ENCODE measurements around the gene KIAA0513.
"Not testable (repeated sequence)": the region's sequence is repeated elsewhere in the genome, so short reads cannot be mapped to it uniquely, and the experiment has no call there.

KIAA0513 gene

GRCh38 chr16:85029981-85030401, 2.4 kb downstream of the KIAA0513 start:
- no peak for DNase-seq (ENCODE audit: low read depth)

GRCh38 chr16:85031451-85031850, 3.9 kb downstream of the KIAA0513 start:
- DNase-seq (ENCODE audit: low read depth) = no peak

- DNase-seq (ENCODE audit: low read depth) = not testable (repeated sequence)
These were observed 4.6 kb downstream of the KIAA0513 start for GRCh38 chr16:85032187-85032586.

- DNase-seq (ENCODE audit: low read depth) = no peak
These were observed 5.6 kb downstream of the KIAA0513 start for GRCh38 chr16:85033171-85033570.

- no peak for DNase-seq (ENCODE audit: low read depth)
These were observed 7.2 kb downstream of the KIAA0513 start for GRCh38 chr16:85034591-85035433.

GRCh38 chr16:85036236-85037049, 8.8 kb downstream of the KIAA0513 start:
- DNase-seq (ENCODE audit: low read depth) = no peak

- no peak for DNase-seq (ENCODE audit: low read depth)
These were observed 9.4 kb downstream of the KIAA0513 start for GRCh38 chr16:85037050-85037410.

- DNase-seq (ENCODE audit: low read depth) = no peak
These were observed 10.1 kb downstream of the KIAA0513 start for GRCh38 chr16:85037721-85038120.

- DNase-seq (ENCODE audit: low read depth) = no peak
These were observed 13.1 kb downstream of the KIAA0513 start for GRCh38 chr16:85040685-85041084.

GRCh38 chr16:85041219-85042166, 13.9 kb downstream of the KIAA0513 start:
- DNase-seq (ENCODE audit: low read depth) = no peak

- no peak for DNase-seq (ENCODE audit: low read depth)
These were observed 14.6 kb downstream of the KIAA0513 start for GRCh38 chr16:85042167-85042526.

GRCh38 chr16:85042606-85043005, 15.0 kb downstream of the KIAA0513 start:
- DNase-seq (ENCODE audit: low read depth) = no peak

GRCh38 chr16:85045077-85045476, 17.5 kb downstream of the KIAA0513 start:
- DNase-seq (ENCODE audit: low read depth) = no peak

GRCh38 chr16:85045641-85046471, 18.3 kb downstream of the KIAA0513 start:
- DNase-seq (ENCODE audit: low read depth) = no peak

GRCh38 chr16:85046472-85046916, 18.9 kb downstream of the KIAA0513 start:
- DNase-seq (ENCODE audit: low read depth) = no peak

- DNase-seq (ENCODE audit: low read depth) = no peak
These were observed 19.6 kb downstream of the KIAA0513 start for GRCh38 chr16:85046931-85047866.

- no peak for DNase-seq (ENCODE audit: low read depth)
These were observed 20.4 kb downstream of the KIAA0513 start for GRCh38 chr16:85047867-85048455.

- no peak for DNase-seq (ENCODE audit: low read depth)
These were observed 21.4 kb downstream of the KIAA0513 start for GRCh38 chr16:85048921-85049562.

GRCh38 chr16:85049706-85050305, 22.2 kb downstream of the KIAA0513 start:
- no peak for DNase-seq (ENCODE audit: low read depth)
